Measurements from ENCODE around the gene CPSF4. TPM values are rescaled to one million over a fixed set of nuclear protein-coding genes. Genes with fewer than 3 reads are reported as not detected.
"Not testable (repeated sequence)": the region's sequence is repeated elsewhere in the genome, so short reads cannot be mapped to it uniquely, and the experiment has no call there.

CPSF4 gene
- total RNA-seq, 1 donor from 2014 or later = 54.5 TPM

GRCh38 chr7:99410635-99411034, 28.1 kb upstream of the CPSF4 start:
- H3K27me3 ChIP-seq (ENCODE audit: control insufficient read depth, insufficient read depth, low read length) = no peaks in the 10 kb centered on the region
- DNase-seq (ENCODE audit: low read depth) (no peak), FAIRE-seq (no peak)
- peaks cover 13% of the 10 kb centered on the region for H3K36me3 ChIP-seq (ENCODE audit: control insufficient read depth, insufficient read depth, low read length)
- H3K4me3 ChIP-seq (ENCODE audit: low read depth, low read length) = no peak overlapping the region
- no peak for TF ChIP-seq CTCF (IDR thresholded peaks at IDR 0.05; ENCODE audit: insufficient read depth, low read length, severe bottlenecking)

- peaks cover 42% of the 10 kb centered on the region for H3K36me3 ChIP-seq (ENCODE audit: control insufficient read depth, insufficient read depth, low read length)
- H3K27me3 ChIP-seq (ENCODE audit: control insufficient read depth, insufficient read depth, low read length); DNase-seq (ENCODE audit: low read depth); FAIRE-seq; H3K4me3 ChIP-seq (ENCODE audit: low read depth, low read length): not testable (repeated sequence)
- peak; percentile 65 for TF ChIP-seq CTCF (IDR thresholded peaks at IDR 0.05; ENCODE audit: insufficient read depth, low read length, severe bottlenecking)
These were observed 23.1 kb upstream of the CPSF4 start for GRCh38 chr7:99415513-99416127.

GRCh38 chr7:99418260-99418659, 20.5 kb upstream of the CPSF4 start:
- no peak for TF ChIP-seq CTCF (IDR thresholded peaks at IDR 0.05; ENCODE audit: insufficient read depth, low read length, severe bottlenecking)
- DNase-seq (ENCODE audit: low read depth) = no peak
- FAIRE-seq = no peak
- H3K36me3 ChIP-seq (ENCODE audit: control insufficient read depth, insufficient read depth, low read length) = peaks cover 34% of the 10 kb centered on the region
- no peak overlapping the region for H3K4me3 ChIP-seq (ENCODE audit: low read depth, low read length)
- H3K27me3 ChIP-seq (ENCODE audit: control insufficient read depth, insufficient read depth, low read length) = no peaks in the 10 kb centered on the region

- TF ChIP-seq CTCF (IDR thresholded peaks at IDR 0.05; ENCODE audit: insufficient read depth, low read length, severe bottlenecking) = no peak
- Histone ChIP-seq H3K36me3 (ENCODE audit: control insufficient read depth, insufficient read depth, low read length) (peaks cover 37% of the 10 kb centered on the region), H3K4me3 (ENCODE audit: low read depth, low read length) (no peak overlapping the region), H3K27me3 (ENCODE audit: control insufficient read depth, insufficient read depth, low read length) (no peaks in the 10 kb centered on the region)
- DNase-seq (ENCODE audit: low read depth) = no peak
- FAIRE-seq = no peak
These were observed 19.3 kb upstream of the CPSF4 start for GRCh38 chr7:99419323-99420021.

- no peak for FAIRE-seq
- no peak for TF ChIP-seq CTCF (IDR thresholded peaks at IDR 0.05; ENCODE audit: insufficient read depth, low read length, severe bottlenecking)
These were observed 18.5 kb upstream of the CPSF4 start for GRCh38 chr7:99420213-99420612.

More at GRCh38 chr7:99420213-99420612, 18.5 kb upstream of the CPSF4 start:
- Histone ChIP-seq H3K27me3 (ENCODE audit: control insufficient read depth, insufficient read depth, low read length) (no peaks in the 10 kb centered on the region), H3K4me3 (ENCODE audit: low read depth, low read length) (no peak overlapping the region), H3K36me3 (ENCODE audit: control insufficient read depth, insufficient read depth, low read length) (peaks cover 39% of the 10 kb centered on the region)
- no peak for DNase-seq (ENCODE audit: low read depth)

Measured in bronchial epithelial cell (primary cell).